ENCODE measurements around the gene NUMB. TPM values are rescaled to one million over a fixed set of nuclear protein-coding genes. Genes with fewer than 3 reads are reported as not detected.
A peak's percentile ranks its signal among the peaks of the same experiment; 100 is the strongest.

Gene NUMB
- polyA plus RNA-seq, 6 donors from 2014 or later: 52.0 to 87.2 (median 65.7) TPM

DNA sequence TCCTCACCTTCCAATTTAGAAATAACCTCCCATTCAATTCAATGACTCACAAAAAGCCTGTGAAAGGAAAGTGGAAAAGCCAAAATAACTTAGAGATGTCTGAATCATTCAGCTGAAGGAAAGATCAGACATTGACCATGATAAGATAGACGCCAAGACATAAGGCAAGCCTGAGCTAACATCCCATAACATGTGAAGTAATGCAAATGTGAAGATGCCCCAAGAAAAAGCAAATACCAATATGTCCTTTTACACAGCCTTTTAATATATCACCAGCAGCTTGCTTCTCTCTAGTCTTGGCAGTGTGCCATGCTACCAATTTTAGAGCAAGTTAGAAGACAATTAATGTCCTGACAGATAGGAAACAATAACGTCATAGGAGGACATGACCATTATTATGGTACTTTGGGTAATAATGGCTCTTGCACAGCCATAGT, 2.4 kb upstream of the NUMB start:
- H3K27me3 Mint-ChIP-seq: no peaks in the 10 kb centered on the region
- H3K9me3 Mint-ChIP-seq: no peaks in the 10 kb centered on the region
- DNase-seq: no peak
- peak overlapping the region in 2 of 6 donors; percentile 1 to 95 for H3K27ac Mint-ChIP-seq
- H3K4me1 Mint-ChIP-seq: peaks cover 54 to 66% (median 60%) of the 10 kb centered on the region in 3 donors
- peaks cover 0 to 8% of the 10 kb centered on the region in 2 donors for H3K36me3 Mint-ChIP-seq
- ATAC-seq (ENCODE audit: low read depth in 2 of 2): no peak
- peak overlapping the region in 2 of 8 donors; percentile 3 to 26 for H3K4me3 Mint-ChIP-seq

DNA sequence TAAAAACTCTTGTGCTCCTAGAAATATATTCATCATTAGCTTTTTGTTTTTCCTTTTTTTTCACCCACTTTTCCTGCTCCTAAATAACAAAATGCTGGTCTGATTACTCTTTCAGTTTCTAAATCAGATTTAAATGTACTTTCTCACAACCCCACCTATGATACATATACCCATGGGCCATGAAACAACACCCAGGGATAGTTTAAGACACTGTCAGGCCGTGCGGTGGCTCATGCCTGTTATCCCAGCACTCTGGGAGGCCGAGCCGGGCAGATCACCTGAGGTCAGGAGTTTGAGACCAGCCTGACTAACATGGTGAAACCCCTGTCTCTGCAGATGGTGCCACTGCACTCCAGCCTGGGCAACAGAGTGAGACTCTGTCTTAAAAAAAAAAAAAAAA, 1.6 kb upstream of the NUMB start:
- ATAC-seq (ENCODE audit: low read depth in 2 of 2): no peak
- no peaks in the 10 kb centered on the region for H3K27me3 Mint-ChIP-seq
- H3K4me1 Mint-ChIP-seq: peaks cover 51 to 66% (median 60%) of the 10 kb centered on the region in 3 donors
- H3K4me3 Mint-ChIP-seq: peak overlapping the region in 4 of 8 donors; percentile 11 to 97 (median 80)
- H3K36me3 Mint-ChIP-seq: peaks cover 0 to 8% of the 10 kb centered on the region in 2 donors
- no peak for DNase-seq
- H3K9me3 Mint-ChIP-seq: no peaks in the 10 kb centered on the region
- peak overlapping the region in 1 of 6 donors; percentile 83 for H3K27ac Mint-ChIP-seq

DNA sequence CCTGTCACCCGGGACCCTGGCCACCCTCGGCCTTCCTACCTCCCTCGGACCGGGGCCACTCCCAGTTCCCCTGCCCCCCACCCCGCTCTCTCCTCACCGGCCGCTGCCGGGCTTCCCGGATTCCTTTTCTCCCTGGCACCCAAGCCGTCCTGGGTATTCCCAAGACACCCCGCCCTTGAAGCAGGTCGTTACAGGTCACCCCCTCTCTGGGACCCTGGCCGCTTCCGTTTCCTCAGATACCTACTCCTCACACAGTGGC, 493 bp downstream of the NUMB start:
- Mint-ChIP-seq H3K27me3 (no peaks in the 10 kb centered on the region), H3K4me1 (peaks cover 46 to 62% (median 58%) of the 10 kb centered on the region in 3 donors), H3K36me3 (peaks cover 0 to 8% of the 10 kb centered on the region in 2 donors), H3K27ac (peak overlapping the region; percentile 84 to 100 (median 98)), H3K4me3 (peak overlapping the region; percentile 91 to 100 (median 97)), H3K9me3 (no peaks in the 10 kb centered on the region)
- DNase-seq (no peak), ATAC-seq (ENCODE audit: low read depth in 2 of 2) (no peak)

DNA sequence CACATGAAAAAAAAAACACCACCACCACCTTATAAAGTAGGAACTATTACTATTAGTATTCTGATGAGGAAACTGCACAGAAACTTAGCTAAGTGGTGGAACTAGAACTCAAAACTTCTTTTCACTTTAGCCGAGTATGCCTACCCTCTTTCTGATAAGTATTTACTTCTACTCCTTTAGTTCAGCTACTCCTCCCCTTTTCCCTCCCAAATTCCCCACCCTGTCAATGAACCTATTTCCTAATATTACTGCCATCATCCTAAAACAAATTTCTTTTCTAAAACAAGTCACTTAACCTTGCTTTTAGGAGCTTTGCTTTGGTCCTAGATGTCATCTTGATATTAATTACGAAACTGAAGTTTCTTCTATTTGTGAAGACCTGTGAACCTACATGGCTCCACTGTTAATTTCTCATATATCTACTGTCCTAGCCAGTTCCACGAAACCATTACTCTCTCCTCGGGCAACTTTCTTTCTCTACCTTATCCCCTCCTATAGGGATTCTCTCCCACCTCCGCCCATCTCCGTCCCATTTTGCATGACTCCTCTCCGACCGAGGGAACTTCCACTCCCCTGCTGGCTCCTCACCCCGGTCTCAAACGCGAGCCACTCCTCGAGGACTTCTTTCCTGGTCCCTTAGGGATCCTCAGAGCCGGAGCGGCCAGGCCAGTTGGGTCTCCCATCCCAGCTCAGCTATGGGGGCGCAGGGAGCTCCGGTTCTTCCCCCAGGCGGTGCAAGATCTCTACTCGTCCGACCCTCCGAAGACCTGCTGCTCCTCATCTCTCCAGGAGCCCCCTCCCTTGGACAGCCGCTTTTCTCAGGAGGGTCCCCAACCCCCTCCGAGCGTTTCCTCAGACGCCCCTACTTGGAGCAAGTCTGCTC, 1.1 kb downstream of the NUMB start:
- no peak for ATAC-seq (ENCODE audit: low read depth in 2 of 2)
- peaks cover 52 to 67% (median 64%) of the 10 kb centered on the region in 3 donors for H3K4me1 Mint-ChIP-seq
- H3K9me3 Mint-ChIP-seq: no peaks in the 10 kb centered on the region
- H3K4me3 Mint-ChIP-seq: peak overlapping the region; percentile 91 to 100 (median 97)
- H3K36me3 Mint-ChIP-seq: peaks cover 0 to 8% of the 10 kb centered on the region in 2 donors
- DNase-seq: peak; percentile 11
- no peaks in the 10 kb centered on the region for H3K27me3 Mint-ChIP-seq
- peak overlapping the region; percentile 84 to 99 (median 94) for H3K27ac Mint-ChIP-seq

DNA sequence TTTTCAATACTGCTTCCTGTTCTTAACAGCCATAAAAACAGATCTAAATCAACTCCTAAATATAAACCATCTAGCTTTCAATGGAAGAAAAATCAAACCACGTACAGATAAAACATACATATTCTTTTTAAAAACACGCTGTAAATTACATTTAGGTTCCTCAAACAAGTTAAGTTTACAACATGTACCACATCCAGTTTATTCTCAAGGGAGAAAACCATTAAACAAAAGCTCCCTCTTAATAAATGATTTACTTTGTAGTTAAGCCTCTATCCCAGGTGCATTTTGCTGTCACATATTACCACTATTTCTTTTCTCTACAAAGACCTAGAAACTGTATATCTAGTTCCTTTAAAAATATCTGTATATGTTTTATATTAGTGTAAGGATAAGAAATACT, 3.1 kb downstream of the NUMB start:
- Mint-ChIP-seq H3K36me3 (peaks cover 0 to 8% of the 10 kb centered on the region in 2 donors), H3K4me3 (peak overlapping the region; percentile 12 to 100 (median 56)), H3K9me3 (no peaks in the 10 kb centered on the region), H3K27ac (peak overlapping the region in 4 of 6 donors; percentile 32 to 90 (median 66)), H3K27me3 (no peaks in the 10 kb centered on the region), H3K4me1 (peaks cover 43 to 75% (median 65%) of the 10 kb centered on the region in 3 donors)
- ATAC-seq (ENCODE audit: low read depth in 2 of 2) (no peak), DNase-seq (no peak)

DNA sequence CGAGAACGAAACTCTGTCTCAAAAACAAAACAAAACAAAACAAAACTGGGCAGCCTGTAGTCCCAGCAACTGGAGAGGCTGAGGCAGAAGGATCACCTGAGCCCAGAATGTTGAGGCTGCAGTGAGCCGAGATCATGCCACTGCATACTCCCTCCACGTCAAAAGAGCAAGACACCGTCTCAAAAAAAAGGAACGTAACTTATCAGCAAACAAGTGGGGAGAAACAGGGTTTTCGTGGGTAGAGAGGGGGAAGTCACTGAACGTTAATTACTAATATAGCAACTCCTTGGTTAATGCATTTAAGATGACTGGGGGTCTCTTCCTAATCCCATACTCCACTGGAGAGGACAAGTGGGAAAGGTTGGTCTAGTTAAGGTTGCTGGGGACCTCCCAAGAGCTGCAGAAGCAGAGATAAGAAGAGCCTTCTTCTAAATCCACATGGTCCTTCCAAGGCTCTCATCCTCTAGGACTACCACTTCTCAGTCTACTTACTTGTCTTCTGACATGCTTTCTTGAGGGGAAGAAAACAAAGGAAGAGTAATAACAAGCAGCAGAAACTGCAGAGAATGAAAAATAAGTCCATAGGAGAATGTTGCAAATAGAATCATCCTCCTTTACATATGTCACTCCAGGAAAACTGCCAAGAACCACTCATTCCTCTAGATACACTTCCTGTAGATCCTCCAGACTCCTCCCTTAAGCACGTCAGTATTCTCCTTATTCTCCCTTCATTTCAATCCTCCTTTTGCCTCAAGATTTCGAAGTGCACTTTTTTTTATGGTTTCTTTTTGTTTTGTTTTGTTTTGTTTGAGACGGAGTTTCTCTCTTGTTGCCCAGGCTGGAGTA, 5.8 kb downstream of the NUMB start:
- Mint-ChIP-seq H3K9me3 (no peaks in the 10 kb centered on the region), H3K4me1 (peaks cover 27 to 68% (median 46%) of the 10 kb centered on the region in 3 donors), H3K27me3 (no peaks in the 10 kb centered on the region), H3K27ac (peak overlapping the region in 5 of 6 donors; percentile 9 to 90 (median 72)), H3K4me3 (peak overlapping the region in 5 of 8 donors; percentile 46 to 70 (median 57)), H3K36me3 (no peaks in the 10 kb centered on the region)
- ATAC-seq (ENCODE audit: low read depth in 2 of 2) (peak; percentile 53 to 65), DNase-seq (peak; percentile 7)

DNA sequence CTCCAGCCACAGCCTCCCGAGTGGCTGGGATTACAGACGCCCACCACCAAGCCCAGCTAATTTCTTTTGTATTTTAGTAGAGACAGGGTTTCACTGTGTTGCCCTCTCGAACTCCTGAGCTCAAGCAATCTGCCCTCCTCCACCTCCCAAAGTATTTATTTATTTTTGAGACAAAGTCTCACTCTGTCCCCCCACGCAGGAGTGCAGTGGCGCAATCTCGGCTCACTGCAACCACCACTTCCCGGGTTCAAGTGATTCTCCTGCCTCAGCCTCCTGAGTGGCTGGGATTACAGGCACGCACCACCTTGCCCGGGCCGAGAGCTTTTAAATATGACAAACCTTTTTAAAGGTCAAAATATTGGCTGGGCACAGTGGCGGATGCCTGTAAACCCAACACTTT, 14.6 kb downstream of the NUMB start:
- Mint-ChIP-seq H3K27ac (peak overlapping the region in 1 of 6 donors; percentile 53), H3K4me1 (peaks cover 4 to 39% (median 13%) of the 10 kb centered on the region in 3 donors), H3K27me3 (no peaks in the 10 kb centered on the region), H3K9me3 (no peaks in the 10 kb centered on the region), H3K36me3 (no peaks in the 10 kb centered on the region), H3K4me3 (no peak overlapping the region)
- ATAC-seq (ENCODE audit: low read depth in 2 of 2) (no peak), DNase-seq (no peak)

DNA sequence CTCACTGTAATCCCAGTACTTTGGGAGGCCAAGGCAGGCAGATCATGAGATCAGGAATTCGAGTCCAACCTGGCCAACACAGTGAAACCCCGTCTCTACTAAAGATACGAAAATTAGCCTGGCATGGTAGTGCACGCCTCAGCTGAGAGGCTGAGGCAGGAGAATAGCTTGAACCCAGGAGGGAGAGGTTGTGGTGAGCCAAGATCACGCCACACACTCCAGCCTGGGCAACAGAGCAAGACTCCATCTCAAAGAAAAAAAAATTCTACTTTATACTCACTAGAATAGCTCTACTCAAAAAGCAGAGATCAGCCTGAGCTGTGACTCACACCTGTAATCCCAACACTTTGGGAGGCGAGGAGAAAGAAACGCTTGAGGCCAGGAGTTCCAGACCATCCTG, 17.1 kb downstream of the NUMB start:
- ATAC-seq (ENCODE audit: low read depth in 2 of 2): no peak
- H3K4me1 Mint-ChIP-seq: peaks cover 9 to 35% (median 13%) of the 10 kb centered on the region in 3 donors
- H3K36me3 Mint-ChIP-seq: no peaks in the 10 kb centered on the region
- H3K27ac Mint-ChIP-seq: peak overlapping the region in 4 of 6 donors; percentile 13 to 80 (median 68)
- H3K27me3 Mint-ChIP-seq: no peaks in the 10 kb centered on the region
- H3K4me3 Mint-ChIP-seq: peak overlapping the region in 1 of 8 donors; percentile 12
- DNase-seq: no peak
- H3K9me3 Mint-ChIP-seq: no peaks in the 10 kb centered on the region

DNA sequence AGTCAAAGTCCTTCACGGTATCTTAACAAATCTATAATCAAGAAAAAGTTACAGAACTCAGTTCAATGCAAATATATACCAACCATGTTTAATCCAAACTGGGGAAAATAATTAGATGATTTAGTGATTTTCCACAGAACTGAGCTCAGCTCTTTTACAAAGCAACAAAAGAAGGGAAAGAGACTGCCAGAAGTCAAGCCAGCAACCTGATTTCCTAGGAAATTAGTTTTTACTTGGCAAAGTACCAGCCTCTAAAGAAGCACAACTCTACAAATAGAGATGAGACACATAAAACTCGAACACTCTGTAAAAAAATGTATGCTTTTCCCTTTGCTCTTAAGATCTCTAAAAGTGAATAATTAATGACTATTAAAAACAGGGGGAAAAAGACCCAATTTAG, 19.4 kb downstream of the NUMB start:
- Mint-ChIP-seq H3K36me3 (no peaks in the 10 kb centered on the region), H3K27ac (no peak overlapping the region), H3K4me1 (peaks cover 18 to 43% (median 24%) of the 10 kb centered on the region in 3 donors), H3K4me3 (no peak overlapping the region), H3K9me3 (no peaks in the 10 kb centered on the region), H3K27me3 (no peaks in the 10 kb centered on the region)
- DNase-seq (no peak), ATAC-seq (ENCODE audit: low read depth in 2 of 2) (no peak)

DNA sequence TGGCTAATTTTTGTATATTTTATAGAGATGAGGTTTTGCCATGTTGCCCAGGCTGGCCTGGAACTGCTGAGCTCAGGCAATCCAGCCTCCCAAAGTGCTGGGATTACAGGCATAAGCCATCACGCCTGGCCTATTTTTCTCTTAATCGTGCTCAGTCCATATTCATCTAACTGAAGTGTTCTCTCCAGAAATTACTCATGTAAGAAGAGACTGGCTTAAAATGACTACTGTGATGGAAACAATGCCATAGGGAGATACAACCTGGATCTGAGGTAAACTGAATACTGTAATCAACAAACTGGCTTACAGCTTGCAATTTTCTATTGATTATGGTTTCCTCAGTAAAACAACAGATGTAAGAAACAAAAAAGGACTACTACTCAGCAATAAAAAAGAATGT, 21.1 kb downstream of the NUMB start:
- Mint-ChIP-seq H3K36me3 (no peaks in the 10 kb centered on the region), H3K4me3 (no peak overlapping the region), H3K4me1 (peaks cover 23 to 55% (median 34%) of the 10 kb centered on the region in 3 donors), H3K27me3 (no peaks in the 10 kb centered on the region), H3K9me3 (no peaks in the 10 kb centered on the region), H3K27ac (peak overlapping the region in 1 of 6 donors; percentile 12)
- ATAC-seq (ENCODE audit: low read depth in 2 of 2) (no peak), DNase-seq (no peak)

DNA sequence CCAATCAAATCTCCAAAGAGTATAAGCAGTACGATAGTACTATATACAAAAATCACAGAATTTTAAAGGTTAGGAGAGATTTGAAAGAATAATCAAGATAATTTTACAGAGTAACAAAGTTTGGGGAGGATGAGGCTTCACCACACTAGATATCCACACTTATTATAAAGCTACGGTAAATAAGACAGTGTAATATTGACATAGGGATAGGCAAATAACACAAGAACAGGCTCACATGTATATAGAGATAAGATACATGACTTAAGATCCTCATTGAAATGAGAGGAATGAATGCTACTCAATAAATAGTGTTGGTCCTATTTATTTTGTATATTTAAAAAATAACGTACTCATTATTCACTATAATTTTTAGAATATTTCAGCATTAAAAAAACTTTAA, 26.2 kb downstream of the NUMB start:
- Mint-ChIP-seq H3K27me3 (no peaks in the 10 kb centered on the region), H3K4me1 (peaks cover 32 to 54% (median 35%) of the 10 kb centered on the region in 3 donors), H3K27ac (peak overlapping the region in 1 of 6 donors; percentile 23), H3K4me3 (no peak overlapping the region), H3K36me3 (no peaks in the 10 kb centered on the region), H3K9me3 (no peaks in the 10 kb centered on the region)
- DNase-seq: no peak
- no peak for ATAC-seq (ENCODE audit: low read depth in 2 of 2)

DNA sequence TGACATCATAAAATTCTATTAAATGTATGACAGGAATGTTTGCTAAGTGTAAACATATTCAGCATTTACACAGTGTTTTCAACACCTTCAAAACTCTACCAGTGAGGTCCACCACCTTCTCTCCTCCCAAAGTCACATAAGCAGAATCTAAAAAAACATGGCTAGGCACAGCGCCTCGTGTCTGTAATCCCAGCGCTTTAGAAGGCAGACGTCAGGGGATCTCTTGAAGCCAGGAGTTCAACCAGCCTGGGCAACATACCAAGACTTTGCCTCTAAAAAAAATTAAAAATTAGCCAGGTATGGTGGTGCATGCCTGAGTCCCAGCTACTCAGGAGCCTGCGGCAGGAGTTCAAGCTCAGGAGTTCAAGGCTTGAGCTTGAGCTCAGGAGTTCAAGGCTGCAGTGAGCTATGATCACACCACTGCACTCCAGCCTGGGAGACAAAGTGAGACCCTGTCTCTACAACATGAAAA, 30.0 kb downstream of the NUMB start:
- H3K9me3 Mint-ChIP-seq: no peaks in the 10 kb centered on the region
- DNase-seq (no peak), ATAC-seq (ENCODE audit: low read depth in 2 of 2) (no peak)
- H3K27me3 Mint-ChIP-seq: no peaks in the 10 kb centered on the region
- no peaks in the 10 kb centered on the region for H3K36me3 Mint-ChIP-seq
- H3K4me3 Mint-ChIP-seq: no peak overlapping the region
- H3K27ac Mint-ChIP-seq: peak overlapping the region in 5 of 6 donors; percentile 1 to 88 (median 55)
- peaks cover 34 to 62% (median 38%) of the 10 kb centered on the region in 3 donors for H3K4me1 Mint-ChIP-seq

DNA sequence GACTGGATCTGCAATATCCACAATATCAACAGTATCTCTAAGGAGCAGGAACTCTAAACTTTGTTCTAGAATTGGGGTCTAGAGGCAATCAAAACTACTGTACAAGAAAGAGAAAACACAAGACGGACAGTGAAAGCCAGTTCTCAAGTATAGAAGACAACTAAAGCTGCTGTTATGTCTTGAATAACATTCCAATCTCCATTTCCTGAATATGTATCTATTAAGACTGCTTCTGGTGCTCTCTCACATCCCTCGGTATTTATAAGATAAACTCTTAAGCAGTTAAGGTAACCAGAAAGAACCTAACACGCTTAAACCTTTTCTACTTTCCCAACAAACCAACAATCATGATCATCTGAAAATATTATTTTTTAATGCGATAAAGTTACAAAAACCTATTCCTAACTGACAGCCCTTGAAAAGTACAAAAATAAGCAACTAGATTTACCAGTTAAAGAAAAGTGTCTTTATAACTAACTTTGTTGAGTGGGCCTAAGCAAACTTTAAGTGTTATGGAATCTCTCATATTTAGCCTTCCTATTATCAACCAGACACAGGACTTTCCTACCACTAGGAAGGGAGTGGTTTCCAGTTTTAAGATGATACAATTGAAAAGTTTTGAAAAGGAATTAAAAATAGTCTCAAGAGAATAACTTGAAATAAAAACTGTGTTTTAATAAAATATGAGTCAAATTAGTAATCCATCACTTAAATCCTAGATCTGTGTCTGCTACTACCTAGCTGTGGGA, 30.7 kb downstream of the NUMB start:
- DNase-seq (no peak), ATAC-seq (ENCODE audit: low read depth in 2 of 2) (no peak)
- Mint-ChIP-seq H3K4me1 (peaks cover 33 to 62% (median 38%) of the 10 kb centered on the region in 3 donors), H3K27me3 (no peaks in the 10 kb centered on the region), H3K27ac (peak overlapping the region; percentile 55 to 90 (median 85)), H3K9me3 (no peaks in the 10 kb centered on the region), H3K4me3 (peak overlapping the region in 3 of 8 donors; percentile 24 to 61 (median 35)), H3K36me3 (no peaks in the 10 kb centered on the region)
